Measurements from ENCODE around the gene FARP2. TPM values are rescaled to one million over a fixed set of nuclear protein-coding genes. Genes with fewer than 3 reads are reported as not detected.
"Not testable (repeated sequence)": the region's sequence is repeated elsewhere in the genome, so short reads cannot be mapped to it uniquely, and the experiment has no call there.

Gene FARP2
- total RNA-seq, 1 donor from 2014 or later, result 28.5 TPM

DNA sequence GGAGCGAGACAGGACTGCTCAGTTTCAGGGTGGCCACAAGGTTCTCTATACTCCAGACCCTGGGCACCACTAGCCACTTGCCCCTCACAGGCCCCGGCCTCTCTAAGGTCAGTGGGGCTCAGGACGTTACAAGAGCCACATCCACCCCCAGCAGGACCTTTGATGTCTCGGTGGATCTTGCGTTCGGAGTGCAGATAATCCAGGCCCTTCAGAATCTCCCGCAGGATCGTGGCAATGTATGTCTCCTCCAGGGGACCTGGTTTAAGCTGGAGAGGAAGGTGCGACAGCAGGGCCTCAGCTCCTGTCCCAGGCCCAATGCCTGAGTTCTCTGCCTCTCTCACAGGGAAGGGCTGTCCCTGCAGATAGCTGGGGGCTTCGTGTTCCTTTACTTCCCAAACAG is 143.9 kb downstream of the FARP2 start:
- no peak for DNase-seq (ENCODE audit: extremely low read depth, low read depth, low spot score)

- no peak for DNase-seq (ENCODE audit: extremely low read depth, low read depth, low spot score)
These were observed 144.4 kb downstream of the FARP2 start for GRCh38 chr2:241500431-241500975.

DNA sequence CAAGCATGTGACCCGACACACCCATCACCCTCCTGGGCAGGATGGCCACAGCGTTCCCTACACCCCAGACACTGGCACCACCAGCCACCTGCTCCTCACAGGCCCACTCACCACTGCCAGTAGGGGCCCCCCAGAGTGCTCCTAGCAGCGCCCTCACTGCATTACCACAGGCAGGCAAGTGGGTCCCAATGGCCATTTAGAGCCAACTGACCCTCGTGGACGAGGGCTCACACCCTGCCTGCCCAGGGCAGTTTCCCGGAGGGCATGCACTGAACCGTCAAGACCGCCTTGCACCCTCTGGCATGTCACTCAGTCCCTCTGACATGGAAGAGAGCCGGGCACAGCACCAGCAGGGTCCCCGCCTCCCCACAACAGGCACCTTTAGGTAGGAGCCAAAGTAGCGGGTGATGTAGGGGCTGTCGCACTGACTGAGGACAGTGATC is 145.0 kb downstream of the FARP2 start:
- DNase-seq (ENCODE audit: extremely low read depth, low read depth, low spot score), result no peak

GRCh38 chr2:241501551-241501950 is 145.5 kb downstream of the FARP2 start:
- no peak for DNase-seq (ENCODE audit: extremely low read depth, low read depth, low spot score)

- no peak for DNase-seq (ENCODE audit: extremely low read depth, low read depth, low spot score)
These were observed 146.2 kb downstream of the FARP2 start for GRCh38 chr2:241502281-241502680.

DNA sequence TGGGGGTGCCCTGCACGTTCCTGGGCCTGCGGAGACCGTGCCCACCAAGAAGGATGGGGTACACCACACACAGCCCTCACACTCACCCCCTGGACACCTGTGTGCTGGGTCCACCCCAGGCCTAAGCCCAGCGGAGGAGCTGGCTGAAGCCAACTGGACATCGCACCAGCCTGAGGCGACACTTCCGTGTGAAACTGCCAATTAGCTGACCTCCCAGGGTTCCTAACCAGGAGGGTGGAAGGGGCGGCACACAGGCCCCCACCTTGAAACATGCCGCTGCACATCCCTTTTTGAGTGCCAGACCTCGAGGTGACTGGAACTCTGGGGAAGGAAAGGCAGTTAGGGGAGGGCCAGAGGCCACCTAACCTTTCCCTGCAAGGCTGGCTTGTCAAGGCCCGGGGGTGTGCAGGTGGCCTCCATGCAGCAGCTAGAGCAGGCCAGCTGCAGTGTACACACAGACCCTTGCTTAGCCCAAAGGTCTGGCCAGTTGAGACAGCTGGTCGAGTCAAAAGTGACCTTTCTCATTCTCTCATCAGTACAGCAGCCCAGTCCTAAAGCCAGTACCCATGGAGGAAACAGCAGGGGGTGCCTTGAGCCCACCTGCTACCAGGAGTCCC is 147.8 kb downstream of the FARP2 start:
- no peak for DNase-seq (ENCODE audit: extremely low read depth, low read depth, low spot score)

DNA sequence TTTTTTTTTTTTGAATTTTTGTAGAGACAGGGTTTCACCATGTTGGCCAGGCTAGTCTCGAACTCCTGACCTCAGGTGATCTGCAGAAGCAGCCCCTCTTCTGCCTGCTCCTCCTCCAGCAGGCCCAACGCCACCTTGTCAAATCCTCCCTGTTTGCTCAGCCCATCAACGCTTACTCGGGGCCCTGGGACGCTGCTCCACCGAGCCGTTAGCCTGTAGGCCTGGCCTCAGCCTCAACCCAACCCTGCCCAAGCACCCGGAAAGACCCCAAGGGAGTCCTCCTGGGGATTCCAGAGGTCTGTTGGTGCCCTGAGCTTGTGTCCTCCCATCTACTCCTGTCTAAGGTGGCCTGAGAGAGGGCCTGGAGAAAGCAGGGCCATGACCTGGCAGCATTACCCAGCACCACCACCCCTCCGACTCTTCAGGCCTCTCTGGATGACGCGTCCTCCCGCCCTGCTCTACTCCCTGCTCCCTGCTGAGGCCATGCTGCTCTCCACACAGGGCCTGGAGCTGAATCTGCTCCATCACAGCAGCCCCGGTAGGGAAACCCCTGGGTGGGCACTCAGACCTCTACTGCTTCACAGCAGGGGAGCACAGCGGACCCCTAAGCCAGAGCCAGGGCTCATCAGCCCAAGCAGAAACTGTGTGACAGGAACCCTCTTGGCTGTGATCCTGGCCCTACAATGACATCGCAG is 149.1 kb downstream of the FARP2 start:
- no peak for DNase-seq (ENCODE audit: extremely low read depth, low read depth, low spot score)

GRCh38 chr2:241505781-241506201 is 149.7 kb downstream of the FARP2 start:
- no peak for DNase-seq (ENCODE audit: extremely low read depth, low read depth, low spot score)

DNA sequence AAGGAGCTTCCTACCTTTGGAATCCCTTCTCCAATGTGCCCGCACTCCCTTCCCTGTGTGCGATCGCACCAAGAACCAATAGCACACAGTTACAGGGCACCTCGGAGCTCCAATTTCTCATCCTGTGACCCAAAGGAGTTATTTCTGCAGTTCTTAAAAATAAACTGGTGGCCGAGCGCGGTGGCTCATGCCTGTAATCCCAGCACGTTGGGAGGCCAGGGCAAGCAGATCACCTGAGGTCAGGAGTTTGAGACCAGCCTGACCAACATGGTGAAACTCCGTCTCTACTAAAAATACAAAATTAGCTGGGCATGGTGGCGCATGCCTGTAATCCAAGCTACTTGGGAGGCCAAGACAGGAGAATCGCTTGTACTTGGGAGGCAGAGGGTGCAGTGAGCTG is 150.2 kb downstream of the FARP2 start:
- DNase-seq (ENCODE audit: extremely low read depth, low read depth, low spot score), result not testable (repeated sequence)

- DNase-seq (ENCODE audit: extremely low read depth, low read depth, low spot score), result no peak
These were observed 150.8 kb downstream of the FARP2 start for GRCh38 chr2:241506793-241507429.

GRCh38 chr2:241507430-241508239 is 151.6 kb downstream of the FARP2 start:
- no peak for DNase-seq (ENCODE audit: extremely low read depth, low read depth, low spot score)

- DNase-seq (ENCODE audit: extremely low read depth, low read depth, low spot score), result peak; percentile 74
These were observed 152.4 kb downstream of the FARP2 start, which contains the start of gene STK25 for GRCh38 chr2:241508240-241509154. TSS of gene STK25 (minus strand) at chr2:241508584. CDS start at chr2:241508035, 549 bp downstream.

DNA sequence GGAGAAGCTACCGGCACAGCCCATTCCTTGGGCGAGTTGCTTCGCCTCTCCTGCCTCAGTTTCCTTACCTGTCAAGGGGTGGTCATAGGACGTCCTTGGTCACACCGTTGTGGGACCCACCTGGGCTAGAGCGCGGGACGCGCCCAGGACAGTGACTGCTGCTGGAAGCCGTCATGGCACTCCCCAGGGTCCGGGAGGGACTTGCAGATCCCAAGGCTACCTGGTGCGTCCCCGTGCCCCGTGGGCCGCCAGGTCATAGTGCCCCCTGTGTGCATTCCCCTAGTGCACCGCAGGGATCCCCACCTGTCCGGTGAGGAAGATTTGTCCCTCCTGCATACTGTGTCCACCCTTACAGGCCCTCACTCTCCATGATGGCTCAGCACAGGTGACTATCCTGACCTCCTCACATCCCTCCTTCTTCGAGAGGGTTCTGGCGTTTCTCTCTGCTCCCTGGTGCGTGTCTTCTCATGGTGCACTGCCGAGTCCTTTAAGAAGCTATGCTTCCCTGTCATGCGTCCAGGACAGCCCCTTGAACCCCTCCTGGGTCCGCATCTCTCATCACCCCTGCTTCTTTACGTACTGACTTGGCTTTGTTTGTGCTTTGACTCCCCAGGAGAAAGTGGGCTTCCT is 153.2 kb downstream of the FARP2 start:
- DNase-seq (ENCODE audit: extremely low read depth, low read depth, low spot score), result no peak

DNA sequence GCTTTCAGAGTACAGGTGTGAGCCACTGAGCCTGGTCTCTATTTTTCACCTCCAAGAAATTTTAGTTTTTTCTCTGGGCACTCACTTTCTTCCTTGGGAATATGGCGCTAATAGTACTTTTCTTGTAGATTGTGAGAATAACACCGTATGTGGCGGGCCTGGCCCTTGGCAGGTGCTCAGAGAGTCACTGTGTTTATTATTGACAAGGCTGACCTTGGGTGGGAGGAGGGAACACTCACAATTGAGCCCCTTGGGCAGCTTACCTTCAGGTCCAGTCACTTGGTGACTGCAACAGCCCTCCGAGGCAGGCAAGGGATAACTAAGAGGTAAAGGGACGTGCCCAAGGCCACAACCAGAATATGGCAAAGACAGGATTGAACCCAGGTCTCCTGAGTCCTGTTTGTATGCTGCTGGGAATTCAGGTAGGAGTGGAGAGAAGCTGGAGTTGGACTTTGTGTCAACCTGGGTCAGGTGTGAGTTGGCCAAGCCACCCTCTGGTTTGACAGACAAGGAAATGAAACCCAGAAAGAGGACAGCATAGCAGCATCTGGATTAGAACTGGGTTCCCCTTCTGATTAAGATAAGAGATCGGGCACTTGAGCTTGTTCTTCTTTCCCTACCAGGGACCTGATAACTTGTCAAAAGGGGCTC is 155.1 kb downstream of the FARP2 start:
- DNase-seq (ENCODE audit: extremely low read depth, low read depth, low spot score), result no peak

DNA sequence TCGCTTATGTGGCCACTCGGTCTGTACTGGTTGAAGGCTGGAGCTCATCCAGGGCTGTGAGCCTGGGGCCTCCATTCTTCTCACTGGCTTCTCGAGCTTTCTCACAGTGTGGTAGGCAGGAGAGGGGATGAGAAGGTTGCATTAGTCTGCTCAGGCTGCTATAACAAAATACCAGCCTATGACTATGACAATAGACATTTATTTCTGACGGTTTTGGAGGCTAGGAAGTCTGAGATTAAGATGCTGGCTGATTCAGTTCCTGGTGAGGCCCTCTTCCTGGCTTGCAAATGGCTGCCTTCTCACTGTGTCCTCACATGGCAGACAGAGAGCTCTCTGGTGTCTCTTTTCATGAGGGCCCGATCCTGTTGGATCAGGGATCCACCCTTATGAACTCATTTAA is 158.5 kb downstream of the FARP2 start:
- no peak for DNase-seq (ENCODE audit: extremely low read depth, low read depth, low spot score)

GRCh38 chr2:241514986-241515737 is 159.1 kb downstream of the FARP2 start:
- no peak for DNase-seq (ENCODE audit: extremely low read depth, low read depth, low spot score)

DNA sequence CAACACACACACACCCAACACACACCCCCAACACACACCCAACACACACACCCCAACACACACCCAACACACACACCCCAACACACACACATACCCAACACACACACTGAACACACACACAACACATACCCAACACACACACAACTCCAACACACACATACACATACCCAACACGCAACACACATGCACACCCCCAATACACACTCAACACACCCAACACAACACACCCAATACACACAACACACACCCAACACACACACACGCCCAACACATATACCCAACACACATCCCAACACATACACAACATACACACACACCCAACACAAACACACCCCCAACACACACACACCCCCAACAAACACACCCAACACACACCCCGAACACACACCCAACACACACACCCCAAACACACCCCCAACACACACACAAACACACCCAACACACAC is 160.5 kb downstream of the FARP2 start:
- DNase-seq (ENCODE audit: extremely low read depth, low read depth, low spot score), result no peak

- no peak for DNase-seq (ENCODE audit: extremely low read depth, low read depth, low spot score)
These were observed 161.2 kb downstream of the FARP2 start for GRCh38 chr2:241517297-241517696.

Data from glomerular endothelial cell (primary cell).